K562 (cell line): ENCODE measurements around the gene SLC39A7. TPM values are rescaled to one million over a fixed set of nuclear protein-coding genes. Genes with fewer than 3 reads are reported as not detected.

Source experiments
- CHD4 ChIP-seq: fragments of 200-600 bp; sonication (generic); IDR thresholded peaks from 3 replicates; pipeline ENCODE4 v1.6.1; 2012; ENCODE audit warnings: low read depth, mild to moderate bottlenecking, mixed read lengths, low read length, inconsistent platforms; ENCODE audit not compliant: insufficient read depth, insufficient replicate concordance, poor library complexity, severe bottlenecking
- ETV1 ChIP-seq: fragments of 450-650 bp; conservative IDR thresholded peaks from 2 replicates; pipeline ENCODE4 v1.6.1; 2016; ENCODE audit warnings: missing genetic modification characterization, control low read depth, low read depth, missing compliant biosample characterization
- NCOA6 ChIP-seq: fragments of 450-650 bp; IDR thresholded peaks from 2 replicates; pipeline ENCODE4 v1.6.1; 2017; ENCODE audit warnings: mild to moderate bottlenecking
- NFYB ChIP-seq: IDR thresholded peaks from 2 replicates; pipeline ENCODE4 v1.6.1; 2011; ENCODE audit warnings: mild to moderate bottlenecking, moderate library complexity; ENCODE audit not compliant: insufficient read length; ENCODE audit errors: extremely low read depth
- POLR2H ChIP-seq: IDR thresholded peaks from 2 replicates; pipeline ENCODE4 v1.6.1; 2016; ENCODE audit warnings: missing genetic modification characterization, low read depth, mild to moderate bottlenecking, control low read depth, missing compliant biosample characterization, moderate library complexity
- RAD21 ChIP-seq, 2 experiments: fragments of 250-450 bp in 1 of 2; fragments of 450-650 bp in 1 of 2; sonication (Bioruptor Pico) in 1 of 2; formaldehyde crosslinking in 1 of 2; IDR thresholded peaks in 1 of 2; conservative IDR thresholded peaks in 1 of 2; 2 replicates each; pipeline versions ENCODE4 v1.4.0 to v1.8.0; 2020 to 2022; ENCODE audit warnings: mild to moderate bottlenecking in 2 of 2, moderate library complexity in 1 of 2
- RBM14 ChIP-seq: fragments of 200-400 bp; formaldehyde crosslinking; IDR thresholded peaks from 2 replicates; pipeline ENCODE4 v1.6.1; 2018; ENCODE audit warnings: low read depth, mild to moderate bottlenecking, low read length, moderate library complexity, borderline replicate concordance; ENCODE audit not compliant: insufficient read depth
- RBM17 ChIP-seq: fragments of 200-400 bp; formaldehyde crosslinking; IDR thresholded peaks from 2 replicates; pipeline ENCODE4 v1.6.1; 2017; ENCODE audit warnings: low read depth, mild to moderate bottlenecking, low read length, borderline replicate concordance
- THAP7 ChIP-seq: fragments of 250-450 bp; sonication (Bioruptor Pico); IDR thresholded peaks from 2 replicates; pipeline ENCODE4 v1.5.0; 2021
- ZBTB26 ChIP-seq: fragments of 450-650 bp; formaldehyde crosslinking; IDR thresholded peaks from 2 replicates; pipeline ENCODE4 v1.4.0; 2022; ENCODE audit warnings: missing genetic modification characterization
- ZBTB34 ChIP-seq: fragments of 250-450 bp; sonication (Bioruptor Pico); IDR thresholded peaks from 2 replicates; pipeline ENCODE4 v1.8.0; 2021; ENCODE audit warnings: mild to moderate bottlenecking, moderate library complexity
- ZBTB49 ChIP-seq: sonication (generic); formaldehyde crosslinking; IDR thresholded peaks from 2 replicates; pipeline ENCODE4 v1.8.0; 2022; ENCODE audit warnings: missing genetic modification reagents, mild to moderate bottlenecking, borderline replicate concordance
- ZBTB8A ChIP-seq: fragments of 450-650 bp; IDR thresholded peaks from 2 replicates; pipeline ENCODE4 v1.6.1; 2018; ENCODE audit warnings: mild to moderate bottlenecking, moderate library complexity; ENCODE audit not compliant: partially characterized antibody
- ZEB2 ChIP-seq: fragments of 450-650 bp; IDR thresholded peaks from 2 replicates; pipeline ENCODE4 v1.6.1; 2016
- ZNF395 ChIP-seq: fragments of 200-800 bp; sonication (Bioruptor generic); IDR thresholded peaks from 2 replicates; pipeline ENCODE4 v1.6.1; 2017; ENCODE audit warnings: missing genetic modification characterization, missing compliant biosample characterization
- ZNF57 ChIP-seq: fragments of 450-650 bp; formaldehyde crosslinking; IDR thresholded peaks from 2 replicates; pipeline ENCODE4 v1.4.0; 2020; ENCODE audit warnings: mild to moderate bottlenecking, moderate library complexity
- ZNF639 ChIP-seq, 2 experiments: fragments of 200-800 bp in 1 of 2; sonication (Bioruptor generic) in 1 of 2; sonication (generic) in 1 of 2; formaldehyde crosslinking in 1 of 2; IDR thresholded peaks in 1 of 2; conservative IDR thresholded peaks in 1 of 2; 2 replicates each; pipeline versions ENCODE4 v1.5.0 to v1.6.1; 2016 to 2020; ENCODE audit warnings: missing compliant biosample characterization in 1 of 2, missing genetic modification characterization in 1 of 2, missing genetic modification reagents in 1 of 2
- ZNF79 ChIP-seq: fragments of 250-450 bp; sonication (Bioruptor Pico); IDR thresholded peaks from 2 replicates; pipeline ENCODE4 v1.4.0; 2020; ENCODE audit warnings: low read depth, mild to moderate bottlenecking, moderate library complexity
- polyA plus RNA-seq, 8 experiments: library from polyadenylated mRNA; depleted of rRNA in 4 of 8; stranded (reverse) in 5 of 8; unstranded in 3 of 8; fragments of >200 nt; fragmentation: Nextera tagmentation in 2 of 8; fragmentation: Illumina TruSeq in 1 of 8; extraction: Ambion mirVana in 2 of 8; extraction: Trizol in 1 of 8; gene quantifications; 2 replicates each; pipeline versions ENCODE4 v1.2.1 to v1.2.3, GENCODE V29; 2011 to 2014; ENCODE audit warnings: inconsistent platforms in 1 of 8, missing spikeins in 1 of 8
- total RNA-seq, 7 experiments: library from RNA; depleted of rRNA in 6 of 7; stranded (reverse); fragments of >200 nt in 6 of 7; fragmentation: Illumina TruSeq in 2 of 7; extraction: Trizol in 2 of 7; gene quantifications; 2 replicates each; pipeline versions ENCODE4 v1.2.1 to v1.2.3, GENCODE V29; 2011 to 2021; ENCODE audit warnings: low replicate concordance in 1 of 7

Gene SLC39A7
- total and polyA plus RNA-seq, 9 of the 15 experiments (the other 6 are each of a cell fraction or from before 2014, with no cell fraction given), result 21.7 to 169 (median 121) TPM

GRCh38 chr6:33199687-33200218, 914 bp upstream of the SLC39A7 start (continued):
- TF ChIP-seq THAP7 (no peak), RBM17 (no peak), RBM14 (no peak), ZBTB49 (no peak), ZNF639 (CRISPR knock-in tag; conservative IDR thresholded peaks at IDR 0.05 in 1 of 2, IDR thresholded peaks at IDR 0.05 in 1 of 2) (no peak), ZEB2 (peak; percentile 32; the same call in 1 of the 2 replicates), CHD4 (no peak), RAD21 (CRISPR knock-in tag; conservative IDR thresholded peaks at IDR 0.05 in 1 of 2, IDR thresholded peaks at IDR 0.05 in 1 of 2) (no peak), ZNF57 (CRISPR knock-in tag) (no peak), ZNF79 (CRISPR knock-in tag) (no peak), ZBTB26 (CRISPR knock-in tag) (no peak), ZNF395 (no peak), POLR2H (tag) (no peak), ETV1 (tag) (peak; percentile 79), NFYB (no peak), ZBTB8A (no peak), NCOA6 (no peak), ZBTB34 (CRISPR knock-in tag) (no peak)
